ENCODE measurements around the gene ZSCAN31.

DNA sequence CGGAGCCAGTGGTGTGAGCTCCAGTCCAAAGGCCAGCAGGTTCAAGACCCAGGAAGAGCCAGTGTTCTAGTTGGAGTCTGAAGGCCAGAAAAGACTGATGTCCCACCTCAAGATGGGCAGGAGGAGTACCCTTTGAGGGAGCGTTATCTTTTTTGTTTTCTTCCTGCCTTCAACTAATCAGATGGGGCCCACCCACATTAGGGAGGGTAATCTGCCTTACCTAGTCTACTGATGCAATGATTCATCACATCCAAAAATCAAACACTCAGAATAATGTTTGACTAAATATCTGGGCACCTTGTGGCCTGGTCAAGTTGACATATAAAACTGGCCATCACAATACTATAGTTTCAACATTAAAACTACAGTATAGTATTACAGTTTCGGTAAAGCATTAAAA, 33.5 kb upstream of the ZSCAN31 start:
- TF ChIP-seq, protein P1, sequence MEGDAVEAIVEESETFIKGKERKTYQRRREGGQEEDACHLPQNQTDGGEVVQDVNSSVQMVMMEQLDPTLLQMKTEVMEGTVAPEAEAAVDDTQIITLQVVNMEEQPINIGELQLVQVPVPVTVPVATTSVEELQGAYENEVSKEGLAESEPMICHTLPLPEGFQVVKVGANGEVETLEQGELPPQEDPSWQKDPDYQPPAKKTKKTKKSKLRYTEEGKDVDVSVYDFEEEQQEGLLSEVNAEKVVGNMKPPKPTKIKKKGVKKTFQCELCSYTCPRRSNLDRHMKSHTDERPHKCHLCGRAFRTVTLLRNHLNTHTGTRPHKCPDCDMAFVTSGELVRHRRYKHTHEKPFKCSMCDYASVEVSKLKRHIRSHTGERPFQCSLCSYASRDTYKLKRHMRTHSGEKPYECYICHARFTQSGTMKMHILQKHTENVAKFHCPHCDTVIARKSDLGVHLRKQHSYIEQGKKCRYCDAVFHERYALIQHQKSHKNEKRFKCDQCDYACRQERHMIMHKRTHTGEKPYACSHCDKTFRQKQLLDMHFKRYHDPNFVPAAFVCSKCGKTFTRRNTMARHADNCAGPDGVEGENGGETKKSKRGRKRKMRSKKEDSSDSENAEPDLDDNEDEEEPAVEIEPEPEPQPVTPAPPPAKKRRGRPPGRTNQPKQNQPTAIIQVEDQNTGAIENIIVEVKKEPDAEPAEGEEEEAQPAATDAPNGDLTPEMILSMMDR (IDR thresholded peaks at IDR 0.05; ENCODE audit: insufficient read depth, low read length): no peak
- TF ChIP-seq SPI1 (IDR thresholded peaks at IDR 0.05; ENCODE audit: borderline replicate concordance, low read depth): no peak

Data from HL-60 (cell line).